Stimulated activated CD4-positive, alpha-beta T cell treated with anti-CD3 and anti-CD28 coated beads, Interleukin-2, amount 100 ng/mL, for 24 hours (primary cell): ENCODE results near the gene TSSC4.

Source experiments
- DNase-seq, 2 donors: peaks; one replicate each; pipeline ENCODE4 v3.0.0-alpha.2; 2020

Gene TSSC4

GRCh38 chr11:2387266-2387987 is 13.1 kb upstream of the TSSC4 start:
- DNase-seq = no peak

- no peak for DNase-seq
Observed at GRCh38 chr11:2388431-2389376, 11.8 kb upstream of the TSSC4 start.

- DNase-seq = no peak
Observed at GRCh38 chr11:2389377-2390026, 11.0 kb upstream of the TSSC4 start.

- DNase-seq = no peak
Observed at GRCh38 chr11:2390091-2390724, 10.3 kb upstream of the TSSC4 start.

GRCh38 chr11:2390725-2391151 is 9.8 kb upstream of the TSSC4 start:
- DNase-seq = no peak

- DNase-seq = no peak
Observed at GRCh38 chr11:2391181-2391975, 9.2 kb upstream of the TSSC4 start.

GRCh38 chr11:2392241-2392959 is 8.2 kb upstream of the TSSC4 start:
- no peak for DNase-seq

- DNase-seq = no peak
Observed at GRCh38 chr11:2393111-2393868, 7.3 kb upstream of the TSSC4 start.

- DNase-seq = no peak
Observed at GRCh38 chr11:2393941-2394817, 6.4 kb upstream of the TSSC4 start.

GRCh38 chr11:2394818-2395105 is 5.8 kb upstream of the TSSC4 start:
- DNase-seq = no peak

GRCh38 chr11:2395211-2395730 is 5.3 kb upstream of the TSSC4 start:
- DNase-seq = no peak

GRCh38 chr11:2395856-2396255 is 4.7 kb upstream of the TSSC4 start:
- no peak for DNase-seq

- DNase-seq = no peak
Observed at GRCh38 chr11:2396471-2396870, 4.1 kb upstream of the TSSC4 start.

- no peak for DNase-seq
Observed at GRCh38 chr11:2397005-2397404, 3.5 kb upstream of the TSSC4 start.

- DNase-seq = no peak
Observed at GRCh38 chr11:2398664-2399355, 1.7 kb upstream of the TSSC4 start.

- no peak for DNase-seq
Observed at GRCh38 chr11:2399488-2400068, 972 bp upstream of the TSSC4 start.

- no peak for DNase-seq
Observed at GRCh38 chr11:2400762-2401435, 349 bp downstream of the TSSC4 start.

GRCh38 chr11:2401436-2401984 is 960 bp downstream of the TSSC4 start:
- no peak for DNase-seq
